ENCODE measurements around the gene ARL5A.

GRCh38 chr2:151841047-151841424 is 12.8 kb upstream of the ARL5A start:
- no peak for TF ChIP-seq TAF1 (IDR thresholded peaks at IDR 0.05; ENCODE audit: borderline replicate concordance, insufficient read depth, low read length)
- TF ChIP-seq REST (IDR thresholded peaks at IDR 0.05; ENCODE audit: insufficient read depth in 1 of 2, low read depth in 2 of 2, low read length in 2 of 2) = no peak
- no peak for TF ChIP-seq FOXP2 (optimal IDR thresholded peaks at IDR 0.05; ENCODE audit: borderline replicate concordance, extremely low read depth, extremely low read length, insufficient read depth)

Measured in PFSK-1 (cell line).